Neural cell (in vitro differentiated cells): ENCODE measurements around the gene HEMK1. TPM values are rescaled to one million over a fixed set of nuclear protein-coding genes. Genes with fewer than 3 reads are reported as not detected.

Source experiments
- H2AFZ ChIP-seq: fragments of 200-600, 300-800 bp; sonication (generic), shearing (Covaris generic); 2 replicates; pipeline ENCODE4 v1.6.0; 2014; ENCODE audit warnings: low read depth, mild to moderate bottlenecking, antibody characterized with exemption, low read length, moderate library complexity
- H3F3A ChIP-seq: fragments of 200-600 bp; shearing (Covaris generic); 2 replicates; pipeline ENCODE4 v1.6.1; 2016; ENCODE audit warnings: mild to moderate bottlenecking, moderate library complexity, mixed read lengths, antibody characterized with exemption, low read length; ENCODE audit not compliant: insufficient read depth, poor library complexity, severe bottlenecking
- H3K27ac ChIP-seq: fragments of 200-600, 300-800 bp; sonication (generic), shearing (Covaris generic); 2 replicates; pipeline ENCODE4 v1.5.1; 2014; ENCODE audit warnings: mild to moderate bottlenecking, low read length, moderate library complexity
- H3K27me3 ChIP-seq: fragments of 300-800, 200-600 bp; sonication (generic), shearing (Covaris generic); 2 replicates; pipeline ENCODE4 v1.6.0; 2014; ENCODE audit warnings: mild to moderate bottlenecking, low read depth, low read length, moderate library complexity; ENCODE audit not compliant: insufficient read depth
- H3K36me3 ChIP-seq: fragments of 300-800, 200-600 bp; sonication (generic), shearing (Covaris generic); 2 replicates; pipeline ENCODE4 v1.5.1; 2014; ENCODE audit warnings: mild to moderate bottlenecking, antibody characterized with exemption, low read length, moderate library complexity; ENCODE audit not compliant: insufficient read depth
- H3K4me2 ChIP-seq: fragments of 300-800, 200-600 bp; sonication (generic), shearing (Covaris generic); 2 replicates; pipeline ENCODE4 v1.6.0; 2014; ENCODE audit warnings: mild to moderate bottlenecking, low read length
- H3K4me3 ChIP-seq: fragments of 300-800, 200-600 bp; sonication (generic), shearing (Covaris generic); 2 replicates; pipeline ENCODE4 v1.5.1; 2014; ENCODE audit warnings: mild to moderate bottlenecking, low read length, moderate library complexity
- H3K79me2 ChIP-seq: fragments of 200-600 bp; shearing (Covaris generic); replicated peaks from 2 replicates; pipeline ENCODE4 v1.6.0; 2014; ENCODE audit warnings: mild to moderate bottlenecking, low read length, moderate library complexity; ENCODE audit not compliant: insufficient read depth
- H3K9ac ChIP-seq: fragments of 300-800, 200-600 bp; sonication (generic), shearing (Covaris generic); 2 replicates; pipeline ENCODE4 v1.6.1; 2016; ENCODE audit warnings: mild to moderate bottlenecking, low read length, mixed read lengths
- H3K9me2 ChIP-seq: fragments of 200-600 bp; shearing (Covaris generic); 2 replicates; pipeline ENCODE4 v1.6.1; 2016; ENCODE audit warnings: mild to moderate bottlenecking, low read length, mixed read lengths; ENCODE audit not compliant: insufficient read depth
- H3K9me3 ChIP-seq: fragments of 200-600, 300-800 bp; sonication (generic), shearing (Covaris generic); 2 replicates; pipeline ENCODE4 v1.6.1; 2016; ENCODE audit warnings: mild to moderate bottlenecking, mixed run types, low read length, moderate library complexity, mixed read lengths
- H4K20me1 ChIP-seq: fragments of 200-600 bp; shearing (Covaris generic); 2 replicates; pipeline ENCODE4 v1.6.1; 2016; ENCODE audit warnings: mild to moderate bottlenecking, mixed run types; ENCODE audit not compliant: insufficient read depth
- EP300 ChIP-seq: fragments of 450-650 bp; conservative IDR thresholded peaks from 2 replicates; pipeline ENCODE4 v1.6.1; 2014; ENCODE audit warnings: antibody characterized with exemption, mild to moderate bottlenecking, moderate library complexity; ENCODE audit not compliant: poor library complexity, severe bottlenecking
- EZH2 ChIP-seq: fragments of 200-600, 300-800 bp; shearing (Covaris generic), sonication (generic); IDR thresholded peaks from 2 replicates; pipeline ENCODE4 v1.6.1; 2014; ENCODE audit warnings: antibody characterized with exemption, low read length, borderline replicate concordance, mild to moderate bottlenecking; ENCODE audit not compliant: insufficient read depth, poor library complexity, severe bottlenecking
- MXI1 ChIP-seq: fragments of 450-650 bp; conservative IDR thresholded peaks from 2 replicates; pipeline ENCODE4 v1.6.1; 2014; ENCODE audit warnings: antibody characterized with exemption, mild to moderate bottlenecking; ENCODE audit not compliant: poor library complexity, severe bottlenecking
- POLR2AphosphoS5 ChIP-seq: IDR thresholded peaks from 2 replicates; pipeline ENCODE4 v1.6.1; 2012
- RAD21 ChIP-seq: fragments of 450-650 bp; conservative IDR thresholded peaks from 2 replicates; pipeline ENCODE4 v1.6.1; 2014; ENCODE audit warnings: antibody characterized with exemption, mild to moderate bottlenecking, moderate library complexity
- SMC3 ChIP-seq: fragments of 450-650 bp; conservative IDR thresholded peaks from 2 replicates; pipeline ENCODE4 v1.6.1; 2014; ENCODE audit warnings: antibody characterized with exemption, mild to moderate bottlenecking, moderate library complexity; ENCODE audit not compliant: poor library complexity
- TAF1 ChIP-seq: IDR thresholded peaks from 2 replicates; pipeline ENCODE4 v1.6.1; 2012; ENCODE audit warnings: low read depth
- polyA plus RNA-seq: library from polyadenylated mRNA; depleted of rRNA; stranded (reverse); fragments of >200 nt; gene quantifications from 2 replicates; pipeline ENCODE4 v1.2.3, GENCODE V29; 2014
- TF ChIP-seq, protein P1 (sequence below): IDR thresholded peaks from 2 replicates; pipeline ENCODE4 v1.6.1; 2012; ENCODE audit warnings: borderline replicate concordance
- TF ChIP-seq, protein P2 (sequence below): fragments of 450-650 bp; IDR thresholded peaks from 2 replicates; pipeline ENCODE4 v1.5.1; 2014; ENCODE audit warnings: antibody characterized with exemption, mild to moderate bottlenecking, moderate library complexity; ENCODE audit not compliant: poor library complexity, severe bottlenecking

The HEMK1 gene
- polyA plus RNA-seq, 1 donor from 2014 or later = 24.4 TPM

DNA sequence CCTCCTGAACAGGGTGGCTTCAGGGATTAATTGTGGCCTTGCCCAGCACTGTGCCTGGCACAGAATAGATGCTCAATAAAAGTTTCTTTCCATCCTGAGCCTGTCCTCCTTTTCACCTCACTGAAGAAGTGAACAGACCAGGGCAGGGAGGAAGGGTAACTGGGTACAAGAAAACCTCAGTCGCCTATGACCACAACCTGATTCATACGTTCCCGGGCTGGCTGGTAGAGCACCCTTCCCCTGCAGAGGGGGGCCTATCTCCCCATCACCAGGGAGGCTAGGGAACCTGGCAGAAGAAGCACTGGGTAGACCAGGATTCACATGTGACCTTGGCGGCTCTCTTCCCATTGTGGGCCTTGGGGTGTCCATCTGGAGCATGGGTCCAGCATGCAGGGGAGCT is 38.1 kb upstream of the HEMK1 start:
- H4K20me1 ChIP-seq = no peaks in the 10 kb centered on the region
- no peak overlapping the region for H2AFZ ChIP-seq
- no peaks in the 10 kb centered on the region for H3F3A ChIP-seq
- no peaks in the 10 kb centered on the region for H3K36me3 ChIP-seq
- no peak overlapping the region for H3K4me3 ChIP-seq
- no peak overlapping the region for H3K4me2 ChIP-seq
- H3K9me2 ChIP-seq = no peaks in the 10 kb centered on the region
- H3K9me3 ChIP-seq = no peaks in the 10 kb centered on the region
- TF ChIP-seq EP300 (no peak), POLR2AphosphoS5 (no peak), RAD21 (no peak), MXI1 (no peak), SMC3 (no peak), EZH2 (no peak), TAF1 (no peak)
- TF ChIP-seq, protein P1, sequence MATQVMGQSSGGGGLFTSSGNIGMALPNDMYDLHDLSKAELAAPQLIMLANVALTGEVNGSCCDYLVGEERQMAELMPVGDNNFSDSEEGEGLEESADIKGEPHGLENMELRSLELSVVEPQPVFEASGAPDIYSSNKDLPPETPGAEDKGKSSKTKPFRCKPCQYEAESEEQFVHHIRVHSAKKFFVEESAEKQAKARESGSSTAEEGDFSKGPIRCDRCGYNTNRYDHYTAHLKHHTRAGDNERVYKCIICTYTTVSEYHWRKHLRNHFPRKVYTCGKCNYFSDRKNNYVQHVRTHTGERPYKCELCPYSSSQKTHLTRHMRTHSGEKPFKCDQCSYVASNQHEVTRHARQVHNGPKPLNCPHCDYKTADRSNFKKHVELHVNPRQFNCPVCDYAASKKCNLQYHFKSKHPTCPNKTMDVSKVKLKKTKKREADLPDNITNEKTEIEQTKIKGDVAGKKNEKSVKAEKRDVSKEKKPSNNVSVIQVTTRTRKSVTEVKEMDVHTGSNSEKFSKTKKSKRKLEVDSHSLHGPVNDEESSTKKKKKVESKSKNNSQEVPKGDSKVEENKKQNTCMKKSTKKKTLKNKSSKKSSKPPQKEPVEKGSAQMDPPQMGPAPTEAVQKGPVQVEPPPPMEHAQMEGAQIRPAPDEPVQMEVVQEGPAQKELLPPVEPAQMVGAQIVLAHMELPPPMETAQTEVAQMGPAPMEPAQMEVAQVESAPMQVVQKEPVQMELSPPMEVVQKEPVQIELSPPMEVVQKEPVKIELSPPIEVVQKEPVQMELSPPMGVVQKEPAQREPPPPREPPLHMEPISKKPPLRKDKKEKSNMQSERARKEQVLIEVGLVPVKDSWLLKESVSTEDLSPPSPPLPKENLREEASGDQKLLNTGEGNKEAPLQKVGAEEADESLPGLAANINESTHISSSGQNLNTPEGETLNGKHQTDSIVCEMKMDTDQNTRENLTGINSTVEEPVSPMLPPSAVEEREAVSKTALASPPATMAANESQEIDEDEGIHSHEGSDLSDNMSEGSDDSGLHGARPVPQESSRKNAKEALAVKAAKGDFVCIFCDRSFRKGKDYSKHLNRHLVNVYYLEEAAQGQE = no peak
- TF ChIP-seq, protein P2, sequence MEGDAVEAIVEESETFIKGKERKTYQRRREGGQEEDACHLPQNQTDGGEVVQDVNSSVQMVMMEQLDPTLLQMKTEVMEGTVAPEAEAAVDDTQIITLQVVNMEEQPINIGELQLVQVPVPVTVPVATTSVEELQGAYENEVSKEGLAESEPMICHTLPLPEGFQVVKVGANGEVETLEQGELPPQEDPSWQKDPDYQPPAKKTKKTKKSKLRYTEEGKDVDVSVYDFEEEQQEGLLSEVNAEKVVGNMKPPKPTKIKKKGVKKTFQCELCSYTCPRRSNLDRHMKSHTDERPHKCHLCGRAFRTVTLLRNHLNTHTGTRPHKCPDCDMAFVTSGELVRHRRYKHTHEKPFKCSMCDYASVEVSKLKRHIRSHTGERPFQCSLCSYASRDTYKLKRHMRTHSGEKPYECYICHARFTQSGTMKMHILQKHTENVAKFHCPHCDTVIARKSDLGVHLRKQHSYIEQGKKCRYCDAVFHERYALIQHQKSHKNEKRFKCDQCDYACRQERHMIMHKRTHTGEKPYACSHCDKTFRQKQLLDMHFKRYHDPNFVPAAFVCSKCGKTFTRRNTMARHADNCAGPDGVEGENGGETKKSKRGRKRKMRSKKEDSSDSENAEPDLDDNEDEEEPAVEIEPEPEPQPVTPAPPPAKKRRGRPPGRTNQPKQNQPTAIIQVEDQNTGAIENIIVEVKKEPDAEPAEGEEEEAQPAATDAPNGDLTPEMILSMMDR = no peak
- no peaks in the 10 kb centered on the region for H3K79me2 ChIP-seq
- H3K27ac ChIP-seq = no peak overlapping the region
- no peak overlapping the region for H3K9ac ChIP-seq
- H3K27me3 ChIP-seq = no peaks in the 10 kb centered on the region

DNA sequence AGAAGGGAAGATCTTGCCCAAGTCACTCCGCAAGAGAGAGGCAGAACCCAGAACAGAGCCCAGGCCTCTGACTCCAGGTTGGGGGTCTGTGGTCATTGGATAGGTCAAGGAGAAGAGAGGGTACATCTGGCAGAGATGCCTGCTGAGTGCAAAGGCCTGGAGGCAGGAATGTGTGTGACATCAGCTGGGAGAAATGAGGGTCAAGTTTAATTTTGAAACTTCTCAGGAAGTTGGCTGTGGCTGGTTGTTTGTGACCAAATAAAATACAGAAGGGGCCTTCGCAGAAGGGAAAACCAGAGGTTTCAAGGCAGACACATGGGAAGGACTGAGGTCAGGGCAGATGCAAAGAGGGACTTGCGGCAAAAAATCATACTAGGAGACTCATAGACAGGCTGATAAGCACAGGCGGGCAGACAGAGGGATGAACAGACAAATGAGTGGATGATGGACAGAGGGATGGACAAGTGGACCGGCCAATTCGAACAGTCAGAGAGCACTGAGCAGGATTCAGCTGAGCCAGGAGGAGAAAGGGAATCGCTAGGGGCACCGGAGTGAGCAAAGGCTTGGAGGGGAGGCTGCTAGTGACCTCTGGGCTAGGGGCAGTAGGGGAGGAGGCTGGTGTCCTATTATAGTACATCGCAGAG is 37.1 kb upstream of the HEMK1 start:
- no peaks in the 10 kb centered on the region for H3K79me2 ChIP-seq
- no peak overlapping the region for H3K4me3 ChIP-seq
- H3K27me3 ChIP-seq = no peaks in the 10 kb centered on the region
- H3F3A ChIP-seq = no peaks in the 10 kb centered on the region
- H3K27ac ChIP-seq = no peak overlapping the region
- no peaks in the 10 kb centered on the region for H3K36me3 ChIP-seq
- H4K20me1 ChIP-seq = no peaks in the 10 kb centered on the region
- TF ChIP-seq RAD21 (no peak), MXI1 (no peak), EP300 (no peak)
- TF ChIP-seq, protein P2 = no peak
- TF ChIP-seq, protein P1 = no peak
- H3K9me2 ChIP-seq = no peaks in the 10 kb centered on the region
- no peak overlapping the region for H2AFZ ChIP-seq
- H3K9ac ChIP-seq = no peak overlapping the region
- no peaks in the 10 kb centered on the region for H3K9me3 ChIP-seq
- H3K4me2 ChIP-seq = no peak overlapping the region
